Measurements from ENCODE around the gene C1R.
"Not testable (repeated sequence)": the region's sequence is repeated elsewhere in the genome, so short reads cannot be mapped to it uniquely, and the experiment has no call there.

The C1R gene

DNA sequence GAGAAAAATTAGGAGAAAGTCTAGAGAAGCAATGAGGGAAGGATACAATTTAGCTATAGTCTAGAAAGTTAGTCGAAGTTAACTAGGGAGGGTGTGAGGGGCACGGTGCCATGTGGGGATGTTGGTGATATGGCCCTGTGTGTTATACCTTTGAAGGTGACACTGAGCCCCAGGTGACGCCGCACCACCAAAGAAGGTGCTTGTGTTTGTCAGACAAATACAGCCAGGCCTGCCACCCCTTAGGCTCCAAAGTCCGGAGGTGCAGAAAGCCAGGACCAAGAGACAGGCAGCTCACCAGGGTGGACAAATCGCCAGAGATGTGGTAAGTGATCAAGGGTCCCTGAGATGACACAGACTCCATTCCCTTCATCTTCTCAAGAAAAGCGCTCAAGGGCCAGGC, 30.6 kb downstream of the C1R start:
- no peaks in the 10 kb centered on the region for H3K9me3 ChIP-seq (ENCODE audit: control insufficient read depth in 1 of 2, low read length in 2 of 2)
- H3K9ac ChIP-seq (ENCODE audit: low read depth in 1 of 2, low read length in 2 of 2): peak overlapping the region; percentile 21 to 29
- no peaks in the 10 kb centered on the region for H3K27me3 ChIP-seq (ENCODE audit: control insufficient read depth in 1 of 2, insufficient read depth in 2 of 2, low read length in 2 of 2)
- no peaks in the 10 kb centered on the region for H3K4me1 ChIP-seq (ENCODE audit: control insufficient read depth in 1 of 2, insufficient read depth in 2 of 2, low read length in 2 of 2)
- no peaks in the 10 kb centered on the region for H3K36me3 ChIP-seq (ENCODE audit: control insufficient read depth in 1 of 2, insufficient read depth in 2 of 2, low read length in 2 of 2)
- H3K4me3 ChIP-seq (ENCODE audit: low read depth in 1 of 2, low read length in 2 of 2): peak overlapping the region; percentile 56 to 57
- no peak overlapping the region for H3K27ac ChIP-seq (ENCODE audit: low read depth, low read length)

DNA sequence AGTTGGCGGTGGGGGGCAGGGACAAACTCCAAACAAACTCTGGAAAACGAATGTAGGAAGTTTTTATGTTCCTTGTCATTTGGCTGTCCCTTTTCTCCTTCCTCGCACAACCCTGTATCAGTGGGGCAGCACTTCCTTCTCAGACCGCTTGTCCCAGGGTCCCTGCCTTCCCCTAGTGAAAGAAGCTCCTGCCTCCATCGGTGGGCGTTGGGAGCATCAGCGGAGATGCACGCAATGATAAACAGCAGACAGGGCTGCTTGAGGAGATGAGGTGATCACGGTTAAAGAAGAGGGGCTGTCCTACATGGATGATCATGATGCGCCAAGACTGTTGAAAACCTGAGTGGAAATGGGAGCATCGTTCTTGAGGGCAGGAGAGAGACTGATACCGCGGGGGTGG, 31.1 kb downstream of the C1R start:
- H3K9me3 ChIP-seq (ENCODE audit: control insufficient read depth in 1 of 2, low read length in 2 of 2): no peaks in the 10 kb centered on the region
- no peaks in the 10 kb centered on the region for H3K4me1 ChIP-seq (ENCODE audit: control insufficient read depth in 1 of 2, insufficient read depth in 2 of 2, low read length in 2 of 2)
- H3K27ac ChIP-seq (ENCODE audit: low read depth, low read length): no peak overlapping the region
- peak overlapping the region; percentile 21 to 29 for H3K9ac ChIP-seq (ENCODE audit: low read depth in 1 of 2, low read length in 2 of 2)
- H3K36me3 ChIP-seq (ENCODE audit: control insufficient read depth in 1 of 2, insufficient read depth in 2 of 2, low read length in 2 of 2): no peaks in the 10 kb centered on the region
- H3K4me3 ChIP-seq (ENCODE audit: low read depth in 1 of 2, low read length in 2 of 2): peak overlapping the region; percentile 56 to 57
- H3K27me3 ChIP-seq (ENCODE audit: control insufficient read depth in 1 of 2, insufficient read depth in 2 of 2, low read length in 2 of 2): no peaks in the 10 kb centered on the region

DNA sequence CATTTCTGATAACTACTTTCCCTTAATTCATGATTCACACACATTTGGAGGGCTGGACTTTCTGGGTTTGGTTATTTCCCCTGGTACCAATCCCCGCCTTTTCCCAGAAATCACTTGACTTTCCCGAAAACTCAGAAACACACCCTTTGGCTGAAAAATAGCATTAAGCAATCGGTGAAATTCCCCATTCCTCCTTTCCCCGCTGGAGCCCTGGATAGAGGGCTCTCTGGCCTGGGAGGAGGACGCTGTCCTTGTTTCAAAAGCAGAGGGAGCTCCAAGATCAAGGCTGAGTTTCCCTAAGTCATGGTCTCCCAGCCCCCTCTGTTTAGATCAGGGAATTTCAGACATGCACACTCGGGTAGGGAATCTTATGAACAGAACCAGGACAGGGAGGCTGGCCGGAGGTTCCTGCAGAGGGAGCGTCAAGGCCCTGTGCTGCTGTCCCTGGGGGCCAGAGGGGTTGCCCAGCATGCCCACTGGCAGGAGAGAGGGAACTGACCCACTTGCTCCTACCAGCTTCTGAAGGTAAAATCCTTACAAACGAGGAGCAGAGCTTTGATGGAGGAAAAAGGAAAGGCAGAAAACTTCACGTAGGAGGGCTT, 31.8 kb downstream of the C1R start, which contains the start of gene C1S:
Gene C1S (plus strand): TSS at position 366 of the 602 bp plus-strand sequence. CDS start 1,195 bp downstream, outside the sequence.
- Histone ChIP-seq H3K36me3 (ENCODE audit: control insufficient read depth in 1 of 2, insufficient read depth in 2 of 2, low read length in 2 of 2) (no peaks in the 10 kb centered on the region), H3K4me3 (ENCODE audit: low read depth in 1 of 2, low read length in 2 of 2) (peak within 1 kb of the TSS; percentile 56 to 57), H3K9me3 (ENCODE audit: control insufficient read depth in 1 of 2, low read length in 2 of 2) (no peaks in the 10 kb centered on the region), H3K4me1 (ENCODE audit: control insufficient read depth in 1 of 2, insufficient read depth in 2 of 2, low read length in 2 of 2) (no peaks in the 10 kb centered on the region), H3K9ac (ENCODE audit: low read depth in 1 of 2, low read length in 2 of 2) (peak within 1 kb of the TSS; percentile 21 to 29), H3K27me3 (ENCODE audit: control insufficient read depth in 1 of 2, insufficient read depth in 2 of 2, low read length in 2 of 2) (no peaks in the 10 kb centered on the region), H3K27ac (ENCODE audit: low read depth, low read length) (no peak within 1 kb of the TSS)

DNA sequence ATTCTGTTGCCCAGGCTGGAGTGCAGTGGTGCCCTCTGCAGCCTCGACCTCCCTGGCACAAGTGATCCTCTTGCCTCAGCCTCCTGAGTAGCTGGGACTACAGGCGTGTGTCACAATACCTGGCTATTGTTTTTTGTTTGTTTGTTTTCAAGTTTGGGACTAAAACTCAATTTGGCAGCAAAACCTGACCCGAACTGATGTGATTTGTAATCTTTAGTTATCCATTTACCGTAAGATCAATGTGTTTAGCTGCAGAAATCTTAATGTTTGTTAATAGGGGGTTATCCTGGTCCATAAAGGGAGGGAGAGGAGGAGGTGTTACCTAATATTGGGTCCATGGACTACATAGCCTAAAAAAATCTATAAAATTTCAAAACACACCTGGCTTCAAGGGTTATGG, 32.5 kb downstream of the C1R start:
- Histone ChIP-seq H3K36me3 (ENCODE audit: control insufficient read depth in 1 of 2, insufficient read depth in 2 of 2, low read length in 2 of 2) (no peaks in the 10 kb centered on the region), H3K4me1 (ENCODE audit: control insufficient read depth in 1 of 2, insufficient read depth in 2 of 2, low read length in 2 of 2) (no peaks in the 10 kb centered on the region), H3K4me3 (ENCODE audit: low read depth in 1 of 2, low read length in 2 of 2) (no peak overlapping the region), H3K27ac (ENCODE audit: low read depth, low read length) (no peak overlapping the region), H3K9me3 (ENCODE audit: control insufficient read depth in 1 of 2, low read length in 2 of 2) (no peaks in the 10 kb centered on the region), H3K9ac (ENCODE audit: low read depth in 1 of 2, low read length in 2 of 2) (no peak overlapping the region), H3K27me3 (ENCODE audit: control insufficient read depth in 1 of 2, insufficient read depth in 2 of 2, low read length in 2 of 2) (no peaks in the 10 kb centered on the region)

DNA sequence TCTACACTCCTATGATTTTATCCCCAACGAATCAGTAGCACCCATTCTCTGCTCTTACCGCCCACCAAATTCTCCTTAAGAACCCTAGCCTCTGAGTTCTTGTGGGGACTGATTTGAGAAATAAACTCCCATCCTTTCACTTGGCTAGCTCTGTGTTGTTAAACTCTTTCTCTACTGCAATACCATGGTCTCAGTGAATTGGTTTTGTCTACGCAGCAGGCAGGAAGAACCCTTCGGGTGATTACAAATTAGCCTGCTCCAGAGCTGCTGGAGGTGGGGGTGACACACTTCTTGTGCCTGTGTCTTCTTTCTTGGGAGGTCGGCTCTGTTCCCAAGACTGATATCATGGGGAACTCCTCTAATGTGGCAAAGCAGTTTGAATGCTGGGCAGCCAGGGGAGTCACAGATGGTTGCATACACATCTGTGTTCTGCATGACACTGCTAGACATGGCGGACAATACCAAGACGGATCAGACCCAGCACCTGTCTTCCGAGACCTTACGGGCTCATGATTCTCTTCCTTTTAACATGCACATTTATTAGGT, 33.3 kb downstream of the C1R start:
- no peak overlapping the region for H3K9ac ChIP-seq (ENCODE audit: low read depth in 1 of 2, low read length in 2 of 2)
- no peaks in the 10 kb centered on the region for H3K36me3 ChIP-seq (ENCODE audit: control insufficient read depth in 1 of 2, insufficient read depth in 2 of 2, low read length in 2 of 2)
- no peak overlapping the region for H3K4me3 ChIP-seq (ENCODE audit: low read depth in 1 of 2, low read length in 2 of 2)
- H3K4me1 ChIP-seq (ENCODE audit: control insufficient read depth in 1 of 2, insufficient read depth in 2 of 2, low read length in 2 of 2): no peaks in the 10 kb centered on the region
- H3K27ac ChIP-seq (ENCODE audit: low read depth, low read length): no peak overlapping the region
- H3K9me3 ChIP-seq (ENCODE audit: control insufficient read depth in 1 of 2, low read length in 2 of 2): no peaks in the 10 kb centered on the region
- H3K27me3 ChIP-seq (ENCODE audit: control insufficient read depth in 1 of 2, insufficient read depth in 2 of 2, low read length in 2 of 2): no peaks in the 10 kb centered on the region

DNA sequence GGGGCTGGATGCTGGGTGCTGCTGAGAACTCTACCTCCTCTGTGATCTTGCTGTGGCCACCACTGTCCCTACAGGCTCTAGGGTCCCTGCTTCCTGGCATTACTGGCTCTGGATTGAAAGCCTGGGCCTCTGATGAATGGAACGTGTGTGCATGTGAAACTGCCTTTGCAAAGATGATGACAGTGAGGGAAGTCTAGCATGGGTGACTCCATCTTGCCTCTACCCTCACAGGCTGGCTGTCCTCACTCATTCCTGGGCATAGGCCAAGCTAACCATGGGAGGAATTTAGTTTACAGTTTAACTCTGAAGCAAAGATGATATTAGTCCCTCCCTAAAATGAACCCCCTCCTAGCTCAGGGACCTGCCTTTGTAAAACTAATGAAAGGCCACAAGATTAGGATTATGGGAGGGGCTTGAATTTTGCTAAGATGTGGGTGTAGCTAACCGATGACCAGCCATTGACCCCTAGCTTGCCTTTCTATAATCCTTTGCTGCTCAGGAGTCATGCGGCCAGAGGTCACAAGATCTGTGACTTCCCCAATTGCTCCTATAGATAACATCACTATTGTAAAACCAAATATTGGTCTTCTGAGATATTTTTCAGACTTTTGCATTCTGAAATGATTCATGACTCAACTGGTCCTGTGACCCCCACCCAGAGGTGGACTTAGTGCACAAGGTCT, 33.9 kb downstream of the C1R start:
- Histone ChIP-seq H3K27ac (ENCODE audit: low read depth, low read length) (no peak overlapping the region), H3K9me3 (ENCODE audit: control insufficient read depth in 1 of 2, low read length in 2 of 2) (no peaks in the 10 kb centered on the region), H3K36me3 (ENCODE audit: control insufficient read depth in 1 of 2, insufficient read depth in 2 of 2, low read length in 2 of 2) (no peaks in the 10 kb centered on the region), H3K9ac (ENCODE audit: low read depth in 1 of 2, low read length in 2 of 2) (no peak overlapping the region), H3K4me1 (ENCODE audit: control insufficient read depth in 1 of 2, insufficient read depth in 2 of 2, low read length in 2 of 2) (no peaks in the 10 kb centered on the region), H3K27me3 (ENCODE audit: control insufficient read depth in 1 of 2, insufficient read depth in 2 of 2, low read length in 2 of 2) (no peaks in the 10 kb centered on the region), H3K4me3 (ENCODE audit: low read depth in 1 of 2, low read length in 2 of 2) (no peak overlapping the region)

DNA sequence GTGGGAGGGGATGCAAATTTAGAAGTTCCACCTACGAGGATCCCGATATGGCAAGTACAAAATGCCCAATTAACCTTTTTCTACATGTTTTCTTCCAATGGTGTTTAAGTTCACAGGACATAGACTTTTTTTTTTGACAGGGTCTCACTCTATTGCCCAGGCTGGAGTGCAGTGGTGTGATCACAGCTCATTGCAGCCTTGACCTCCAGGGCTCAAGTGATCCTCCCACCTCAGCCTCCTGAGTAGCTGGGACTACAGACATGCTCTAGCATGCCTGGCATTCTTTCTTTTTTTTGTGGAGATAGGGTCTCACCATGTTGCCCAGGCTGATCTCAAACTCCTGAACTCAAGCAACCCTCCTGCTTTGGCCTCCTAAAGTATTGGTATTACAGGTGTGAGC, 36.5 kb downstream of the C1R start:
- H3K36me3 ChIP-seq (ENCODE audit: control insufficient read depth in 1 of 2, insufficient read depth in 2 of 2, low read length in 2 of 2); H3K4me1 ChIP-seq (ENCODE audit: control insufficient read depth in 1 of 2, insufficient read depth in 2 of 2, low read length in 2 of 2); H3K9me3 ChIP-seq (ENCODE audit: control insufficient read depth in 1 of 2, low read length in 2 of 2); H3K4me3 ChIP-seq (ENCODE audit: low read depth in 1 of 2, low read length in 2 of 2); H3K27me3 ChIP-seq (ENCODE audit: control insufficient read depth in 1 of 2, insufficient read depth in 2 of 2, low read length in 2 of 2); H3K9ac ChIP-seq (ENCODE audit: low read depth in 1 of 2, low read length in 2 of 2); H3K27ac ChIP-seq (ENCODE audit: low read depth, low read length): not testable (repeated sequence)

DNA sequence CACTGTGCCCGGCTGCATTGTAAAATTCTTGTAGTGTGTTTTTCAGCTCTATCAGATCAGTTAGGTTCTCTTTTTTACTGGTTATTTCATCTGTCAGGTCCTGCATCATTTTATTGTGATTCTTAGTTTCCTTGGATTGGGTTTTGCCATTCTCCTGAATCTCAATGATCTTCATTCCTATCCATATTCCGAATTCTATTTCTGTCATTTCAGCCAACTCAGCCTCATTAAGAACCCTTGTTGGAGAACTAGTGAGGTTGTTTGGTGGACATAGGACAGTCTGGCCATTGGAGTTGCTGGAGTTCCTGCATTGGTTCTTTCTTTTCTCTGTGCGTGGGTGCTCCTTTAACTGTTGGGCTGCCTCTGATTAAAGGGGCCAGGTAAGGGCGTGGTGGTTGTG, 37.3 kb downstream of the C1R start:
- no peaks in the 10 kb centered on the region for H3K9me3 ChIP-seq (ENCODE audit: control insufficient read depth in 1 of 2, low read length in 2 of 2)
- no peak overlapping the region for H3K27ac ChIP-seq (ENCODE audit: low read depth, low read length)
- no peak overlapping the region for H3K4me3 ChIP-seq (ENCODE audit: low read depth in 1 of 2, low read length in 2 of 2)
- H3K27me3 ChIP-seq (ENCODE audit: control insufficient read depth in 1 of 2, insufficient read depth in 2 of 2, low read length in 2 of 2): no peaks in the 10 kb centered on the region
- H3K36me3 ChIP-seq (ENCODE audit: control insufficient read depth in 1 of 2, insufficient read depth in 2 of 2, low read length in 2 of 2): no peaks in the 10 kb centered on the region
- H3K9ac ChIP-seq (ENCODE audit: low read depth in 1 of 2, low read length in 2 of 2): no peak overlapping the region
- H3K4me1 ChIP-seq (ENCODE audit: control insufficient read depth in 1 of 2, insufficient read depth in 2 of 2, low read length in 2 of 2): no peaks in the 10 kb centered on the region

DNA sequence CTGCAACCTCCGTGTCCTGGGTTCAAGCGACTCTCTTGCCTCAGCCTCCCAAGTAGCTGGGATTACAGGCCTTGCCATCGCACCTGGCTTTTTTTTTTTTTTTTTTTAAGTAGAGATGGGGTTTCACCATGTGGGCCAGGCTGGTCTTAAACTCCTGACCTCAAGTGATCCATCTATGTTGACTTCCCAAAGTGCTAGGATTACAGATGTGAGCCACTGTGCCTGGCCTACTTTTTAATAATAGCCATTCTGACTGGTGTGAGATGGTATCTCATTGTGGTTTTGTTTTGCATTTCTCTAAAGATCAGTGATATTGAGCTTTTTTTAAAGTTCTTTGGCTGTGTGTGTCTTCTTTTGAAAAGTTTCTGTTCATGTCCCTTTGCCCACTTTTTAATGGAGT, 42.3 kb downstream of the C1R start:
- not testable (repeated sequence) for H3K4me1 ChIP-seq (ENCODE audit: control insufficient read depth in 1 of 2, insufficient read depth in 2 of 2, low read length in 2 of 2)

DNA sequence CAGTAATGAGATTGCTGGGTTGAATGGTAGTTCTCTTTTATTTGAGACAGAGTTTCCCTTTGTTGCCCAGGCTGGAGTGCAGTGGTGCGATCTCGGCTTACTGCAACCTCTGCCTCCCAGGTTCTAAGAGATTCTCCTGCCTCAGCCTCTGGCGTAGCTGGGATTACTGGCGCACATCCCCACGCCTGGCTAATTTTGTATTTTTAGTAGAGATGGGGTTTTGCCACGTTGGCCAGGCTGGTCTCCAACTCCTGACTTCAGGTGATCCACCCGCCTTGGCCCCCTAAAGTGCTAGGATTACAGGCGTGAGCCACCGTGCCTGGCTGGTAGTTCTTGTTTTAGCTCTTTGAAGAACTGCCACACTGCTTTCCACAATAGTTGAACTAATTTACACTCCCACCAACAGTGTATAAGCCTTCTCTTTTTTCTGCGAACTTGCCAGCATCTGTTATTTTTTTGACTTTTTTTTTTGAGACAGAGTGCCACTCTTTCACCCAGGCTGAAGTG, 42.7 kb downstream of the C1R start:
- not testable (repeated sequence) for H3K9me3 ChIP-seq (ENCODE audit: control insufficient read depth in 1 of 2, low read length in 2 of 2); H3K27me3 ChIP-seq (ENCODE audit: control insufficient read depth in 1 of 2, insufficient read depth in 2 of 2, low read length in 2 of 2); H3K4me1 ChIP-seq (ENCODE audit: control insufficient read depth in 1 of 2, insufficient read depth in 2 of 2, low read length in 2 of 2); H3K9ac ChIP-seq (ENCODE audit: low read depth in 1 of 2, low read length in 2 of 2); H3K4me3 ChIP-seq (ENCODE audit: low read depth in 1 of 2, low read length in 2 of 2); H3K36me3 ChIP-seq (ENCODE audit: control insufficient read depth in 1 of 2, insufficient read depth in 2 of 2, low read length in 2 of 2); H3K27ac ChIP-seq (ENCODE audit: low read depth, low read length)

More for the DNA sequence above, 42.3 kb downstream of the C1R start:
- H3K27ac ChIP-seq (ENCODE audit: low read depth, low read length); H3K27me3 ChIP-seq (ENCODE audit: control insufficient read depth in 1 of 2, insufficient read depth in 2 of 2, low read length in 2 of 2); H3K4me3 ChIP-seq (ENCODE audit: low read depth in 1 of 2, low read length in 2 of 2); H3K9ac ChIP-seq (ENCODE audit: low read depth in 1 of 2, low read length in 2 of 2); H3K36me3 ChIP-seq (ENCODE audit: control insufficient read depth in 1 of 2, insufficient read depth in 2 of 2, low read length in 2 of 2); H3K9me3 ChIP-seq (ENCODE audit: control insufficient read depth in 1 of 2, low read length in 2 of 2): not testable (repeated sequence)

Measured in duodenal mucosa (tissue), 2 donors.